NCI-H2227 treated with DMSO at 0.1 percent for 48 hours (cell line): ENCODE results near the gene ORC2.

Source experiments
- DNase-seq: peaks from one replicate; lab custom pipeline; 2025; lab: John Stamatoyannopoulos, UW

ORC2 gene

GRCh38 chr2:200860092-200860795 lies 103.2 kb downstream of the ORC2 start:
- DNase-seq: peak; percentile 6
